Lung (tissue), 12 donors: ENCODE measurements around the gene SPECC1. TPM values are rescaled to one million over a fixed set of nuclear protein-coding genes. Genes with fewer than 3 reads are reported as not detected.

Experiments used
- ATAC-seq: fragments of 200-7000 bp; cut with Tn5 transposase; one replicate; pipeline ENCODE4 v1.9.1; 2020; ENCODE audit warnings: moderate number of reproducible peaks; ENCODE audit not compliant: insufficient read depth, low FRiP score
- DNase-seq, 3 donors: peaks; one replicate each; pipeline ENCODE4 v3.0.0-alpha.2; 2013 to 2017
- H3K27ac ChIP-seq, 2 donors: one replicate each; pipeline ENCODE4 v1.5.1; 2013; ENCODE audit warnings: mild to moderate bottlenecking in 2 of 2, moderate library complexity in 2 of 2, control low read depth in 1 of 2, inconsistent platforms in 1 of 2, low read depth in 1 of 2, low read length in 1 of 2
- H3K27me3 ChIP-seq, 3 donors: one replicate each; pipeline ENCODE4 v1.5.1; 2013; ENCODE audit warnings: low read length in 2 of 3; ENCODE audit not compliant: control insufficient read depth in 3 of 3, insufficient read depth in 3 of 3
- H3K36me3 ChIP-seq, 4 donors: one replicate each; pipeline ENCODE4 v1.5.1; 2013; ENCODE audit warnings: low read length in 4 of 4, mild to moderate bottlenecking in 1 of 4, moderate library complexity in 1 of 4; ENCODE audit not compliant: control insufficient read depth in 4 of 4, insufficient read depth in 4 of 4
- H3K4me1 ChIP-seq, 5 donors: one replicate each; pipeline ENCODE4 v1.5.1; 2013; ENCODE audit warnings: low read length in 5 of 5, mild to moderate bottlenecking in 2 of 5, moderate library complexity in 1 of 5; ENCODE audit not compliant: control insufficient read depth in 5 of 5, insufficient read depth in 5 of 5
- H3K4me3 ChIP-seq: one replicate; pipeline ENCODE4 v1.5.1; 2013; ENCODE audit warnings: mild to moderate bottlenecking, control low read depth, moderate library complexity
- H3K9ac ChIP-seq, 2 donors: one replicate each; pipeline ENCODE4 v1.5.1; 2013; ENCODE audit warnings: low read length in 2 of 2, control low read depth in 1 of 2; ENCODE audit not compliant: insufficient read depth in 1 of 2
- H3K9me3 ChIP-seq, 4 donors: one replicate each; pipeline ENCODE4 v1.5.1; 2013; ENCODE audit warnings: low read length in 3 of 4, mild to moderate bottlenecking in 1 of 4, moderate library complexity in 1 of 4; ENCODE audit not compliant: control insufficient read depth in 4 of 4, insufficient read depth in 3 of 4
- WGBS, 2 donors: extraction: QIAGEN DNeasy Blood & Tissue Kit; methylation state at CpG; one replicate each; pipeline ENCODE4 v1.1.7; 2013; 5-methylcytosine and 5-hydroxymethylcytosine counted together
- polyA plus RNA-seq, 2 donors: library from polyadenylated mRNA; stranded (reverse); fragments of 200-250 nt; gene quantifications; one replicate each; pipeline ENCODE4 v1.2.1, GENCODE V29; 2013
- total RNA-seq, 2 donors: library from RNA; depleted of rRNA in 1 of 2; stranded (reverse); fragments of >200 nt in 1 of 2; gene quantifications; one replicate each; pipeline ENCODE4 v1.2.1, GENCODE V29; 2014 to 2021
- TF ChIP-seq, protein P1 (sequence below): IDR thresholded peaks from 2 replicates; pipeline ENCODE4 v1.5.1; 2012; ENCODE audit warnings: mild to moderate bottlenecking; ENCODE audit errors: control extremely low read depth, extremely low read depth
- donor health status: control.
- donor health status: control.
- donor health status: Bipolar disorder and iron deficiency.
- donor health status: healthy.
- donor health status: DM: yes; HTN: yes; CAD: no.

The SPECC1 gene
- total and polyA plus RNA-seq, 4 donors = 8.8 to 27.1 (median 14.7) TPM

DNA sequence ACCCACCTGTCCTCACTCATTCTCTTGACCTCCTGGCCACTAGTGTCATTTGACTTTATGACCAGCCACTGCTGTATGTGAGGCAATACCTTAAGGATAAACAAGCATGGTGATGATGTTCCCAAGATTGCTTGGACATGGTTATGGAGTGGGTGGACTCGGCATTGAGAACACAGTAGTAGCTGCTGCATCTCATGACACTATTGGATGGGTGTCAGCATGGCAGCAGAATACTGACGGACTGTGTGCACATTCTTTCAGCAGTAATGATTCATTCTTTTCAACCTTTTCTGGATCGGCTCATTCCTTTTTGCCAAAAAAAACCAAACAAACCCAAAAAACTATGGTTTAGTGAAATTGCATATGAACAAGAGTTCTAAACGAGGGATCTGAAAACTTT lies 13.5 kb downstream of the SPECC1 start:
- Histone ChIP-seq H3K36me3 (no peaks in the 10 kb centered on the region), H3K4me1 (no peaks in the 10 kb centered on the region), H3K27ac (no peak overlapping the region), H3K9me3 (no peaks in the 10 kb centered on the region), H3K27me3 (peaks cover 0 to 3% (median 0%) of the 10 kb centered on the region in 3 donors), H3K9ac (no peak overlapping the region), H3K4me3 (no peak overlapping the region)
- no peak for ATAC-seq
- no peak for DNase-seq
- 79 to 90% methylated on average over 4 of the region's 4 CpGs for WGBS, 2 donors
- TF ChIP-seq, protein P1, sequence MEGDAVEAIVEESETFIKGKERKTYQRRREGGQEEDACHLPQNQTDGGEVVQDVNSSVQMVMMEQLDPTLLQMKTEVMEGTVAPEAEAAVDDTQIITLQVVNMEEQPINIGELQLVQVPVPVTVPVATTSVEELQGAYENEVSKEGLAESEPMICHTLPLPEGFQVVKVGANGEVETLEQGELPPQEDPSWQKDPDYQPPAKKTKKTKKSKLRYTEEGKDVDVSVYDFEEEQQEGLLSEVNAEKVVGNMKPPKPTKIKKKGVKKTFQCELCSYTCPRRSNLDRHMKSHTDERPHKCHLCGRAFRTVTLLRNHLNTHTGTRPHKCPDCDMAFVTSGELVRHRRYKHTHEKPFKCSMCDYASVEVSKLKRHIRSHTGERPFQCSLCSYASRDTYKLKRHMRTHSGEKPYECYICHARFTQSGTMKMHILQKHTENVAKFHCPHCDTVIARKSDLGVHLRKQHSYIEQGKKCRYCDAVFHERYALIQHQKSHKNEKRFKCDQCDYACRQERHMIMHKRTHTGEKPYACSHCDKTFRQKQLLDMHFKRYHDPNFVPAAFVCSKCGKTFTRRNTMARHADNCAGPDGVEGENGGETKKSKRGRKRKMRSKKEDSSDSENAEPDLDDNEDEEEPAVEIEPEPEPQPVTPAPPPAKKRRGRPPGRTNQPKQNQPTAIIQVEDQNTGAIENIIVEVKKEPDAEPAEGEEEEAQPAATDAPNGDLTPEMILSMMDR = no peak

DNA sequence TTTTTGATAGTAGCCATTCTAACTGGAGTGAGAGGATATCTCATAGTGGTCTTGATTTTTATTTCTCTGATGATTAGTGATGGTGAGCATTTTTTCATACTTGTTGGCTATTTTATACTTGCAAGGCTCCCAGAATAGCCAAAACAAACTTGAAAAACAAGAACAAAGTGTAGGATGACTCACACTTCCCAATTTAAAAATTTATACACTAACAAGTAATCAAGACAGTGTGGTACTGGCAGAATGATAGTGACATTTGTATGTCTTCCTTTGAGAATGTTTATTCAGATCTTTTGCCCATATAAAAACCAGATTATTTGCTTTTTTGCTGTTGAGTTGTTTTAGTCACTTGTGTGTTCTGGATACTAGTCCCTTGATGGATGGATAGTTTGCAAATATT lies 17.8 kb downstream of the SPECC1 start:
- DNase-seq (no peak), ATAC-seq (no peak)
- Histone ChIP-seq H3K36me3 (no peaks in the 10 kb centered on the region), H3K4me3 (no peak overlapping the region), H3K4me1 (no peaks in the 10 kb centered on the region), H3K9me3 (no peaks in the 10 kb centered on the region), H3K9ac (no peak overlapping the region), H3K27ac (no peak overlapping the region), H3K27me3 (no peaks in the 10 kb centered on the region)
- TF ChIP-seq, protein P1 = no peak

DNA sequence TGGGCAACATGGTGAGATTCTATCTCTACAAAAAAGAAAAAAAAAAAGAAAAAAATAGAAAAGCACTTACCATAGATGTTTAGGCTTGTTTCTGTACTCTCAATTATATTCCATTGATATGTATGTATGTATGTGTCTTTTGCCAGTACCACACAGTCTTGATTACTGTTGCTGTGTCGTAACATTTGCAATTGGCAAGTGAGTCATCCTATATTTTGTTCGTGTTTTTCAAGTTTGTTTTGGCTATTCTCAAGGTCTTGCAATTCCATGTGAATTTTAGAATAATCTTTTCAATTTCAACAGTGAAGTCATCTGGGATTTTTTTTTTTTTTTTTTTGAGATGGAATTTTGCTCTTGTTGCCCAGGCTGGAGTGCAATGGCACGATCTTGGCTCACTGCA lies 19.3 kb downstream of the SPECC1 start:
- no peak for ATAC-seq
- TF ChIP-seq, protein P1 = no peak
- no peak for DNase-seq
- Histone ChIP-seq H3K4me1 (no peaks in the 10 kb centered on the region), H3K27ac (no peak overlapping the region), H3K9ac (no peak overlapping the region), H3K36me3 (no peaks in the 10 kb centered on the region), H3K27me3 (no peaks in the 10 kb centered on the region), H3K9me3 (no peaks in the 10 kb centered on the region), H3K4me3 (no peak overlapping the region)
- WGBS, 2 donors = 74 to 79% methylated on average over 3 of the region's 3 CpGs

DNA sequence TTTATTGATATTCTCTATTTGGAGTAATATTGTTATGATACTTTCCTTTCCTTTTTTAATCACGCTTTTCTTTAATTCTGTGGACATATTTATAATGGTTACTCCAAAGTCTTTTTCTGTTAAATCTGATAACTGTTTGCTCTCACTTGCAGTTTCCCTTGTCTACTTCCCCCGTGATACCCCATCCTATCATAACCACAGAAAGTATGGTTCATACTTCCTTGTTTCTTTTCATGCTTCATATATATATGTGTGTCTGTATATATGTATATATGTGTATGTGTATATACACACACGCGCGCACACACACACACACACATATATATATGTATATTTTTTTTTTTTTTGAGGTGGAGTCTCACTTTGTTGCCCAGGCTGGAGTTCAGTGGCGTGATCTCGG lies 23.5 kb downstream of the SPECC1 start:
- DNase-seq (no peak), ATAC-seq (no peak)
- WGBS, 2 donors = 79 to 85% methylated on average over 7 of the region's 7 CpGs
- Histone ChIP-seq H3K27ac (no peak overlapping the region), H3K9me3 (no peaks in the 10 kb centered on the region), H3K9ac (no peak overlapping the region), H3K4me1 (no peaks in the 10 kb centered on the region), H3K4me3 (no peak overlapping the region), H3K36me3 (no peaks in the 10 kb centered on the region), H3K27me3 (no peaks in the 10 kb centered on the region)
- TF ChIP-seq, protein P1 = no peak
